IMR-90 (cell line): ENCODE measurements around the gene SPECC1L. TPM values are rescaled to one million over a fixed set of nuclear protein-coding genes. Genes with fewer than 3 reads are reported as not detected.
A peak's percentile ranks its signal among the peaks of the same experiment; 100 is the strongest.
"Not testable (repeated sequence)": the region's sequence is repeated elsewhere in the genome, so short reads cannot be mapped to it uniquely, and the experiment has no call there.

Experiments used
- ATAC-seq: fragments of 200-7000 bp; cut with Tn5 transposase; 2 replicates; pipeline ENCODE4 v1.9.1; 2020; ENCODE audit warnings: low read depth, mild to moderate bottlenecking, moderate library complexity
- BruUV-seq: library from RNA; stranded (reverse); fragments of 400-500 nt; replicated peaks from 2 replicates; lab custom pipeline; 2021; lab: Mats Ljungman, UMichigan
- CTCF ChIA-PET: fragments of 300-600 bp; formaldehyde crosslinking; extraction: SDS; loops from one replicate; lab custom pipeline; 2021; ENCODE audit warnings: antibody characterized with exemption; lab: Yijun Ruan, JAX
- POLR2A ChIA-PET: fragments of 300-600 bp; sonication (Branson Sonifier 250); formaldehyde crosslinking; loops from one replicate; lab custom pipeline; 2022; ENCODE audit warnings: antibody characterized with exemption; ENCODE audit not compliant: unreplicated experiment; lab: Charles Lee
- DNase-seq: peaks from one replicate; pipeline ENCODE4 v3.0.0; 2013
- H2AFZ ChIP-seq: replicated peaks from 2 replicates; pipeline ENCODE3; 2013; ENCODE audit warnings: low read length, mild to moderate bottlenecking; ENCODE audit not compliant: poor library complexity
- H2AK5ac ChIP-seq: 2 replicates; pipeline ENCODE4 v1.6.1; 2013; ENCODE audit warnings: low read depth, low read length, inconsistent platforms
- H2AK9ac ChIP-seq: replicated peaks from 2 replicates; pipeline ENCODE3; 2013; ENCODE audit warnings: mild to moderate bottlenecking, low read depth, low read length, moderate library complexity; ENCODE audit not compliant: poor library complexity
- H2BK120ac ChIP-seq: 2 replicates; pipeline ENCODE4 v1.6.1; 2013; ENCODE audit warnings: low read depth, low read length, inconsistent platforms
- H2BK15ac ChIP-seq: 3 replicates; pipeline ENCODE4 v1.6.1; 2013; ENCODE audit warnings: low read depth, low read length, inconsistent platforms
- H2BK20ac ChIP-seq: 2 replicates; pipeline ENCODE4 v1.6.1; 2013; ENCODE audit warnings: low read depth, mild to moderate bottlenecking, inconsistent platforms, low read length, moderate library complexity
- H2BK5ac ChIP-seq: 2 replicates; pipeline ENCODE4 v1.6.1; 2013; ENCODE audit warnings: mild to moderate bottlenecking, low read depth, low read length, inconsistent platforms; ENCODE audit not compliant: poor library complexity, severe bottlenecking
- H3K14ac ChIP-seq: replicated peaks from 2 replicates; pipeline ENCODE4 v1.6.1; 2013; ENCODE audit warnings: low read depth, low read length, inconsistent platforms
- H3K18ac ChIP-seq: 2 replicates; pipeline ENCODE4 v1.6.1; 2013; ENCODE audit warnings: low read depth, low read length, control low read depth
- H3K23ac ChIP-seq: 2 replicates; pipeline ENCODE4 v1.6.1; 2013; ENCODE audit warnings: low read depth, low read length, inconsistent platforms
- H3K27ac ChIP-seq: 2 replicates; pipeline ENCODE4 v1.5.1; 2013; ENCODE audit warnings: mild to moderate bottlenecking, control low read depth, low read length; ENCODE audit not compliant: insufficient read depth
- H3K27me3 ChIP-seq: 2 replicates; pipeline ENCODE4 v1.6.1; 2013; ENCODE audit warnings: low read length; ENCODE audit not compliant: control insufficient read depth, insufficient read depth
- H3K36me3 ChIP-seq: 2 replicates; pipeline ENCODE4 v1.6.1; 2013; ENCODE audit warnings: low read length, mixed read lengths; ENCODE audit not compliant: control insufficient read depth, insufficient read depth
- H3K4ac ChIP-seq: 2 replicates; pipeline ENCODE4 v1.6.1; 2013; ENCODE audit warnings: low read depth, low read length, inconsistent platforms
- H3K4me1 ChIP-seq: 2 replicates; pipeline ENCODE4 v1.6.1; 2013; ENCODE audit warnings: low read length, mixed read lengths; ENCODE audit not compliant: control insufficient read depth, insufficient read depth
- H3K4me2 ChIP-seq: 2 replicates; pipeline ENCODE4 v1.6.1; 2013; ENCODE audit warnings: low read depth, mild to moderate bottlenecking, control low read depth, low read length, moderate library complexity
- H3K4me3 ChIP-seq: 2 replicates; pipeline ENCODE4 v1.5.1; 2013; ENCODE audit warnings: low read depth, mild to moderate bottlenecking, control low read depth, low read length, moderate library complexity; ENCODE audit not compliant: insufficient read depth
- H3K56ac ChIP-seq: 2 replicates; pipeline ENCODE4 v1.6.1; 2013; ENCODE audit warnings: low read length, inconsistent platforms; ENCODE audit not compliant: insufficient read depth; ENCODE audit errors: extremely low read depth
- H3K79me1 ChIP-seq, 2 experiments: 2 replicates each; pipeline ENCODE4 v1.6.1; 2013; ENCODE audit warnings: low read length in 2 of 2, inconsistent platforms in 1 of 2, low read depth in 1 of 2
- H3K9ac ChIP-seq: 2 replicates; pipeline ENCODE4 v1.6.1; 2013; ENCODE audit warnings: low read depth, low read length, control low read depth
- H3K9me1 ChIP-seq: 2 replicates; pipeline ENCODE4 v1.6.1; 2013; ENCODE audit warnings: low read length, inconsistent platforms; ENCODE audit not compliant: insufficient read depth
- H3K9me3 ChIP-seq: 2 replicates; pipeline ENCODE4 v1.6.1; 2013; ENCODE audit warnings: low read length; ENCODE audit not compliant: control insufficient read depth, insufficient read depth
- H4K20me1 ChIP-seq: 2 replicates; pipeline ENCODE4 v1.6.1; 2013; ENCODE audit warnings: low read length, inconsistent platforms; ENCODE audit not compliant: insufficient read depth
- H4K5ac ChIP-seq: 2 replicates; pipeline ENCODE4 v1.6.1; 2013; ENCODE audit warnings: mild to moderate bottlenecking, low read depth, low read length, control low read depth
- H4K8ac ChIP-seq, 2 experiments: 2 replicates each; pipeline ENCODE4 v1.6.1; 2013; ENCODE audit warnings: low read depth in 2 of 2, low read length in 2 of 2, control low read depth in 1 of 2, inconsistent platforms in 1 of 2
- H4K91ac ChIP-seq: 2 replicates; pipeline ENCODE4 v1.6.1; 2013; ENCODE audit warnings: low read depth, low read length, inconsistent platforms; ENCODE audit not compliant: insufficient read depth
- WGBS, 2 experiments: methylation state at CpG; one replicate each; pipeline versions ENCODE4 v1.1.5 to v1.1.7; 2013; ENCODE audit warnings: missing lambda C conversion rate in 2 of 2; ENCODE audit not compliant: insufficient read length in 1 of 2; ENCODE audit errors: extremely low coverage in 2 of 2; 5-methylcytosine and 5-hydroxymethylcytosine counted together
- dilution Hi-C: fragments of 300-500 bp; cut with HindIII; formaldehyde crosslinking; loops from one replicate; pipeline ENCODE4 v1.14.3; 2018; ENCODE audit warnings: low sequenced_read_pairs; ENCODE audit not compliant: unreplicated experiment
- in situ Hi-C: fragments of 300-500 bp; cut with MboI; formaldehyde crosslinking; loops from 3 replicates; pipeline ENCODE4 v1.14.3; 2019; ENCODE audit warnings: low sequenced_read_pairs, inconsistent platforms, mixed read lengths
- intact Hi-C: fragments of 100-400 bp; cut with micrococcal nuclease; formaldehyde crosslinking; loops from 2 replicates; pipeline ENCODE4 v1.10.0; 2022
- polyA plus RNA-seq, 3 experiments: library from polyadenylated mRNA; depleted of rRNA; stranded (reverse); fragments of >200 nt; gene quantifications; 2 replicates each; pipeline ENCODE4 v1.2.3, GENCODE V29; 2012; ENCODE audit warnings: low replicate concordance in 1 of 3
- total RNA-seq: library from RNA; depleted of rRNA; stranded (reverse); fragments of >200 nt; gene quantifications from 2 replicates; pipeline ENCODE4 v1.2.3, GENCODE V29; 2012

The SPECC1L gene
- total and polyA plus RNA-seq, 2 of the 4 experiments (the other 2 are of a cell fraction): 18.7 to 44.1 TPM

DNA sequence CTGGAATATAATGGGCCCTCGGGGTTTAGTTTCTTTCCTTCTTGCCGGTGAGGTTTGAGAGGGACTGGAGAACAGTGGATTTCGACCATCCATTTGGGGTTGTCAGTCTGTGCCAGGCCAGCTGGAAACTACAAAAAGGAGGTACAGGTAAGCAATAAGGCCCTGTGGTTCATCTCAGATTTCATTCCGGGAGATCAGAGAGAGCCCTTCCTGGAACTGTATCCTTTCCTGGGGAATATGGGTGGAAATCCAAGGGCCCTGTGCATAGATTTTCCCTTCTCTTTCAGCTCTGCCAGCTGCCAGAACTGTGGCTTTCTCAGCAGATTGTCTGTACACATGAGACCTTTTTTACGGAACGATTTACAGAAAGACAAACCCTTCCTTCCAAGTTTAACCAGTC lies 17.2 kb downstream of the SPECC1L start:
- H3K56ac ChIP-seq, DNase-seq, H2BK15ac ChIP-seq, H3K9me3 ChIP-seq, dilution Hi-C loops, H2AK5ac ChIP-seq, intact Hi-C loops, H3K27me3 ChIP-seq, in situ Hi-C loops, H2AFZ ChIP-seq, ATAC-seq, BruUV-seq, H3K9ac ChIP-seq, H2BK120ac ChIP-seq, H3K4me3 ChIP-seq, H4K8ac ChIP-seq, H2BK5ac ChIP-seq, H3K36me3 ChIP-seq, CTCF ChIA-PET, H2AK9ac ChIP-seq, H3K18ac ChIP-seq, H3K23ac ChIP-seq, H4K5ac ChIP-seq: not testable (repeated sequence)
- 0 out of 2 replicates have a peak overlapping the region, but pooled peaks have one; percentile 46 for H2BK20ac ChIP-seq
- POLR2A ChIA-PET: interaction anchor here (0.5 kb wide), 1 partner anchor 12 kb away, joined by 7 read pairs; no protein-coding TSS in a partner anchor
- peaks cover 18% of the 10 kb centered on the region for H3K9me1 ChIP-seq
- H3K27ac ChIP-seq: peak overlapping the region; percentile 12; the same call in 1 of the 2 replicates
- no CpG with 5 or more reads among the region's 6 CpGs for WGBS, 2 experiments
- peaks cover 49% of the 10 kb centered on the region for H4K20me1 ChIP-seq
- H4K91ac ChIP-seq: peak overlapping the region; percentile 48; the same call in 1 of the 2 replicates
- H3K4me1 ChIP-seq: peaks cover 17% of the 10 kb centered on the region
- 0 out of 2 replicates have a peak overlapping the region, but pooled peaks have one; percentile 28 for H3K4me2 ChIP-seq
- 0 out of 2 replicates have a peak overlapping the region, but pooled peaks have one; percentile 59 for H3K14ac ChIP-seq
- peaks cover 20 to 71% of the 10 kb centered on the region in 2 experiments for H3K79me1 ChIP-seq
- H3K4ac ChIP-seq: peak overlapping the region; percentile 60
